Measurements from ENCODE around the gene HSPG2.
"Not testable (repeated sequence)": the region's sequence is repeated elsewhere in the genome, so short reads cannot be mapped to it uniquely, and the experiment has no call there.

Gene HSPG2

DNA sequence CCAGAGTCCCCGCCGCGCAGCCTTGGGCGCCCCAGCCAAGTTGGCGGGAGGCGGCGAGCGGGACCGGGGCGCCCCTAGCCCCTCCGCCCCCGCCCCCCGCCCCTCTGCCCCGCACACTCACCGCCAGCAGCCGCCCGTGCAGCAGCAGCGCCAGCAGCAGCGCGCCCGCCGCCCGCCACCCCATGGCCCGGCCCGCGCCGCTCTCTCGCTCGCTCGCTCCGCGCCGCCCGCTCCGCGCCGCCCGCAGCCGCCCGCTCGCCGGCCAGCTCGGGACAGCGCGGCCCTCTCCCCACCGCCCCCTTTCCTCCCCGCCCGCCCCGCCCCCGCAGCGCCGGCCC, at the start of gene HSPG2:
HSPG2 (minus strand) TSS at position 277 of the 338 bp plus-strand sequence; CDS start at position 184, 93 bp downstream.
- DNase-seq (ENCODE audit: low spot score) = no peak

DNA sequence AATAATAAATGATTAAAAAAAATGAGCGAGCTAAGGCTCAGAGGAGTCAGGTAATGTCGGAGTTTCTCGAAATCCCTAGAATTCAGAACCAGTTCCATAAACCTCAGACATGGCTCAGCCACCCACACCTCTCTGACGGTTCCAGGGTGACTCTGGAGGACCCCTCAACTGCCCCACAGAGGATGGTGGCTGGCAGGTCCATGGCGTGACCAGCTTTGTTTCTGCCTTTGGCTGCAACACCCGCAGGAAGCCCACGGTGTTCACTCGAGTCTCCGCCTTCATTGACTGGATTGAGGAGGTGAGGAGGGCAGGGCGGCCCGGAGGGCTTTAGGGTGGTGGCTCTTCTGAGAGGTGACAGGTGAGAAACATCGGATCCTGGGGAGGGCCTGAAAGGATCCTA, 49.3 kb upstream of the HSPG2 start:
- not testable (repeated sequence) for DNase-seq (ENCODE audit: low spot score)

DNA sequence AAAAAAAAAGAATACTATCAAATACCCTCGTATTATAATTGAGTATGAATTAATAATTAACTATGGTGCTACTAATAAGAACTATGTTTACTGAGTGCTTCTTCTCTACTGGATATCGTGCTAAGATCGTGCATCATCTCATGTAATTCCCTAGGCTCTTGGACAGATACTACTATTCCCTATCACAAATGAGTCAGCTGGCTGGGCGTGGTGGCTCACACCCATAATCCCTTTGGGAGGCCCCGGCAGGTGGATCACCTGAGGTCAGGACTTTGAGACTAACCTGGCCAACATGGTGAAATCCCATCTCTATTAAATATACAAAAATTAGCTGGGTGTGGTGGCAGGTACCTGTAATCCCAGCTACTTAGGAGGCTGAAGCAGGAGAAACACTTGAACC, 48.8 kb upstream of the HSPG2 start:
- DNase-seq (ENCODE audit: low spot score) = not testable (repeated sequence)

DNA sequence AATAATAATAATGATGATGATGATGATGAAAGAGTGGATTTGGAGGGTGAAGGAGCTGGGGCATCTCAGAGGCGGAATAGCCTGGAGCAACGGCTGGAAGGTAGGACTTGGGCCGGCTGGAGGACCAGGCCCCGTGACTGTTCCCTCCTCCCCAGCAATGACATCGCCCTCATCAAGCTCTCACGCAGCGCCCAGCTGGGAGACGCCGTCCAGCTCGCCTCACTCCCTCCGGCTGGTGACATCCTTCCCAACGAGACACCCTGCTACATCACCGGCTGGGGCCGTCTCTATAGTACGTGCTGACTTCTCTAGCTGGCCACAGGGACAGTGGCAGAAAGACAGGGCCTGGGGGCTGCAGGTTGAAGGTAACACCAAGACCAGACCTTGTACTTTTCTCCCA, 46.4 kb upstream of the HSPG2 start:
- not testable (repeated sequence) for DNase-seq (ENCODE audit: low spot score)

DNA sequence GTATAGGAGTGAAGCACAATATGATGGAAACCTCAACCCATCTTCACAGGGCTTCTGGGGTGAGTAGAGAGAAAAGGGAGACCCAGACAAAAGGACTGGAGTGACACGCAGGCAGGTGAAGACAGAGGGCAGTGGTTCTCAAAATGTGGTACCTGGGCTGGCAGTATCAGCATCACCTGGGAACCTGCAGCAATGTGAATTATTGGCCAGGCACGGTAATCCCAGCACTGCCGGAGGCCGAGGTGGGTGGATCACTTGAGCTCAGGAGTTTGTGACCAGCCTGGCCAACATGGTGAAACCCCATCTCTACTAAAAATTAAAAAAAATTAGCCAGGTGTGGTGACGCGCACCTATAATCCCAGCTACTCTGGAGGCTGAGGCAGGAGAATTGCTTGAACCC, 45.0 kb upstream of the HSPG2 start:
- DNase-seq (ENCODE audit: low spot score) = not testable (repeated sequence)

DNA sequence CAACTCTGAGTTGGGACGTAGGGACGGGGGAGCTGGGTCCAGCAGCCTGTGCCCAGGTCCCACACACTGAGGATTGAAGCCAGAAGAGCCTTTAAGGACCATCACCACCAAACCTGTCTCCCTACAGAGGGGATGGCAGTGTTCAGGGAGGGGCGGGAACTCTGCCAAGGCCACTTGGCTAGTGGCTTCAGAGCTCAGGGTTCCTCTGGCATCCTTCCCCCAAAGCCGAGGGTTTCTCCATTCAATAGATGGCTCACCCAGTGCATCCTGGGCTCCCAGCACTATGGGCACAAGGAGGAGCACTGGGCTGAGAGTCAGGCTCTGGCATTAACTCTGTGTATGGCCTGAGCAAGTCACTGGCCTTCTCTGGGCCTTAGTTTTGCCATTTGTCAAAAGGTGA, 44.1 kb upstream of the HSPG2 start:
- not testable (repeated sequence) for DNase-seq (ENCODE audit: low spot score)

DNA sequence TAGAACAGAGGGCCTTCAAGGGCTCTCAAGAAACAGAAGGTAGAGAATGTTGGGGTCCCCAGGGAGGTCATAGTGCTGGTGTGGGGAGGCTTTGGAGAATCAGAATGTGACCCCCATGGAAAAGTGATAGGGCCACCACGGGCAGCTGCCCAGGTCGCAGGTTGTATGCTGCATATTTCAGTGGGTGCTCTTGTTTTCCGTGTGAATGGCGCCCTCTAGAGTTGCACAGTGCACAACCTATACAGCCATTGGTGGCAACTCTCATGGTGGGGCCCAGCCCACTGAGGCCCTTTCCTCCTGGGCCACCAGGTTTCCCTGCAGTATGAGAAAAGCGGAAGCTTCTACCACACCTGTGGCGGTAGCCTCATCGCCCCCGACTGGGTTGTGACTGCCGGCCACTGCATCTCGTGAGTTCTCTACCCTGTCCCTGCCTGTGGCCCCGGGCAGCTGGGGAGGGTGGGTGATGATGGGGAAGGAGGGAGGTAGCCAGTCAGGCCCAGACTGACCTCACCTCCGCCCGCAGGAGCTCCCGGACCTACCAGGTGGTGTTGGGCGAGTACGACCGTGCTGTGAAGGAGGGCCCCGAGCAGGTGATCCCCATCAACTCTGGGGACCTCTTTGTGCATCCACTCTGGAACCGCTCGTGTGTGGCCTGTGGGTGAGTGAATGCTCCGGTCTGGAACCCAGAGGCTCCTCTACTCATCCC, 43.6 kb upstream of the HSPG2 start:
- DNase-seq (ENCODE audit: low spot score) = peak; percentile 28

DNA sequence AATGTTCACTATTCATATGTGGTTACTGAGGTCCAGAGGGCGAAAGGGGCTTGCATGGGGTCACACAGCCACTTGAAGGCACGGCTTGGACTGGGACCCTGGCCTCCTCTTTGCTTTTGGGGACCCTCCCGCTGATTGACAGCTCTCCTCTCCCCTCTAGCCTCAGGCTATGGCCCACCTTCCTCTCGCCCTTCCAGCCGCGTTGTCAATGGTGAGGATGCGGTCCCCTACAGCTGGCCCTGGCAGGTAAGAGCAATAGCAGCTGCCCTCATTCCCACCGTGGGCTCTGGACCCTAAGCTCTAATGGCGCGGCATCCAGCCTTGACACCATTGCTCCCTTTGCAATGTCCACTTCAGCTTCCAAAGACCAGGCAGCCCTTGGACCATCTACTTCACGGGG, 41.1 kb upstream of the HSPG2 start:
- not testable (repeated sequence) for DNase-seq (ENCODE audit: low spot score)

DNA sequence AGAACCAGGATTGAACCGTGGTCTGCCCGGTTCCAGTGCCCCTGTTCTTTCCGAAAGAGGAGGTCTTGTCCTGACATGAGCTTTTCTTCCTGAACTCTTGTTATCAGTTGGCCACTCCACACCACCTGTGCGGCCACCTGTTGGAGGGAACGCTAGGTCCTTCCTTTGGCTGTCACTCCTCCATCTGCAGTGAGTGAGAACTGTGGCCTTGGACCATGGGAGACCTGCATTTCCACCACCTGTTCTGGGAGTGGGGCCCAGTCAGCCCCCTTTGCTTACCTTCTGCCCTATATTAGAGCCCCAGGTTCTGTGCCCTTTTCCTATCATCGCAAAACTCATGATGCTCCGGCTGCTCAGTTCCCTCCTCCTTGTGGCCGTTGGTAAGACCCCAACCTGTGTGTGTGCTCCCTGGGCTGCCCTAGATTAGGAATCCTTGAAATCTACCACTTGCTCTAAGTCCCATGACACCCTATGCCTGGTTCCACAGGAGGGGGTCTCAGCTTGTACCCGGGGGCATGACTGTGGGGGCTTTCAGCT, 39.7 kb upstream of the HSPG2 start, which contains the start of gene CELA3B:
CELA3B (plus strand) TSS at position 320 of the 537 bp plus-strand sequence; CDS start at position 338, 18 bp downstream.
- DNase-seq (ENCODE audit: low spot score) = not testable (repeated sequence)

DNA sequence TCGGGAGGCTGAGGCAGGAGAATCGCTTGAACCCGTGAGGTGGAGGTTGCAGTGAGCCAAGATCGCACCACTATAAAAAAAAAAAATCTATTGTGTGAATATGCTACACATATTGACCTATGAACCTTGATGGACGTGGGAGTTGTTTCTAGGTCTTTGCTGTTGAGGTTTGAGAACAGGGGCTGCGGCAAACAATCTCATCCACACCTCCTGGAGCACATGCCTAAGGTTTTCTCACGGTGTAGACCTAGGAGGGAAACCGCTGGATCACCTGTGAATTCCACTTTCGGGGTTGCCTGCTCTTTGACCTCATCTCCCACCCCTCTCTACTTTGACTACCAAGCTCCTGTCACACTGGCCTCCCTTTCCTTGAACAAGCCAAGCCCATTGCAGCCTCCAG, 38.2 kb upstream of the HSPG2 start:
- not testable (repeated sequence) for DNase-seq (ENCODE audit: low spot score)

DNA sequence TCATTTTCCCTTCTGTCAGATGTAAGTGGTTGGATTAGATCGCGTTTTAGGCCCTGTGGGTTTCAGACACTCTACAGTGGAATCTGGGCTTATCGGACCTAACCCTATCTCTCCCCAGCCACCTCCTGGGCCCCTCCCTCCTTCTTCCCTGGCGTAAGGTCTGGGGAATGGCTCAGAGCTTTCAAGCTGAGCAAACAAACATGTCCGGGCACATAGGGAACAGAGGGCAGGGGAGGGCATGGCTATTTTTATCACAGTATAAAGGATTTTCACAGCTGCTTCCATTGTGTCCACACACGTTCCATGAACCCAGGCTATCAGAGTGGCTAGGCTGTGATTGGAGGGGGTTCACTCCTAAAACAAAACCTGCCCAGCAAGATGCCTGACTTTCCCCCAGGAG, 37.6 kb upstream of the HSPG2 start:
- not testable (repeated sequence) for DNase-seq (ENCODE audit: low spot score)

DNA sequence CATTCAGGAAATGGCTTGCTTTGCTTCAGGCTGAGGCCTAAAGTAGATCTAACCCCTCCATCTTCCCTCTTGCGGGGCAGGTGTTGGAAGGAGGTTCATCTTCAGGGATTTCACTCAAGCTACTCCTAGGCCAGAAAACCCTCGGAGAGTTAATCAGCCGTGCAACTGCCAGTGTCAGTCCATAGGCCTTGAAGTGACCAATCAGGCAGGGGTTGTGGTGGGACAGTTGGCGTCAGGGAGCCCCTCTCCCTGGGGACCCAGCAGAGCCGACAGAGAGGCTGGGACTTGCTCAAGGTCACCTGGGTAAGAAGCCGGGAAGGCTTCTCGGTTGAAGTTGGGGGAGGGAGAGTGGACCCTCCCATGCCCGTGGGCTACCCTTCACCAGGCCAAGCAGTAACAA, 36.8 kb upstream of the HSPG2 start:
- DNase-seq (ENCODE audit: low spot score) = not testable (repeated sequence)

DNA sequence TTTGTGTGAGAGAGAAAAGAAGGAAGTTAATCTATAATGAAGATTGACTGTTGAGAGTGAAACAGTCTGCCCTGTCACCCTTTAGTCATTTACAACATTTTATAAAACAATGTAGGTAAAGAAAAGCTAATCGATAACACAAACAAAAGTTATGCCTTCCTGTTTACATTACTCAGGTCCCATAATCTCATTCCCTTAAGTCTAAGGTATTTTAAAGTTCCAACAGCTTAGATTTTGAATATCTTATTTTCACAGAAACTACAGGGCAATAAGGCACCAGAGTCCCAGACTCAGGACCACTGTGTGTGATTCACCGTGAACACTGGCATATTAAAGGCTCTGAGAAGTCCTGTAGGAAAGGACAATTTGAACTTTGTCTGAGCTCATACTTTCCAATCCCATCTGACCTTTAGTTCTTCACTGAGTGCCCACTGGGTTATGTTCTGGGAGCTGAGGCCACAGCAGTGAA, 35.9 kb upstream of the HSPG2 start:
- DNase-seq (ENCODE audit: low spot score) = not testable (repeated sequence)

DNA sequence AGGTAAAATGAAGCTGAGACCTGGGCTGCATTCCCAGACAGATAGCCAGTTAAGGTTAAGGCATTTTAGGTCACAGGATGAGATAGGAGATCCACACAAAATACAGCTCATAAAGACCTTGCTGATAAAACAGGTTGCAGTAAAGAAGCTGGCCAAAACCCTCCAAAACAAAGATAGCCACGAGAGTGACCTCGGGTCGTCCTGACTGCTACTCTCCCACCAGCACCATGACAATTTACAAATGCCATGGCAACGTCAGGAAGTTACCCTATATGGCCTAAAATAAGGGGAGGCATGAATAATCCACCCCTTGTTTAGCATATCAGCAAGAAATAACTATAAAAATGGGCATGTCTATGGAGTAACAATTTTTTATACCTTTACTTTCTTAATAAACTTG, 33.4 kb upstream of the HSPG2 start:
- DNase-seq (ENCODE audit: low spot score) = not testable (repeated sequence)

DNA sequence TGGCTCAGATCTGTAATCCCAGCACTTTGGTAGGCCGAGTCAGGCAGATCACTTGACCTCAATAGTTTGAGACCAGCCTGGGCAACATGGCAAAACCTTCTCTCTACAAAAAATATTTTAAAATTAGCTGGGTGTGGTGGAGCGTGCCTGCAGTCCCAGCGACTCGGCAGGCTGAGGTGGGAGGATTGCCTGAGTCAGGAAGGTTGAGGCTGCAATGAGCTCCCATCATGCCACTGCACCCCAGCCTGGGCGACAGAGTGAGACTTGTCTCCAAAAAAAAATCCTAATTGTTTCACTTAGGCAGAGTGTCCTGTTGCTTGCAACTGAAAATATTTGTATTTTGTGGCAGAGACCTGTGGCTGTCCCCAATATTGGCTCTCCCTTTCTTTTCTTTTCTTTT, 32.0 kb upstream of the HSPG2 start:
- not testable (repeated sequence) for DNase-seq (ENCODE audit: low spot score)

DNA sequence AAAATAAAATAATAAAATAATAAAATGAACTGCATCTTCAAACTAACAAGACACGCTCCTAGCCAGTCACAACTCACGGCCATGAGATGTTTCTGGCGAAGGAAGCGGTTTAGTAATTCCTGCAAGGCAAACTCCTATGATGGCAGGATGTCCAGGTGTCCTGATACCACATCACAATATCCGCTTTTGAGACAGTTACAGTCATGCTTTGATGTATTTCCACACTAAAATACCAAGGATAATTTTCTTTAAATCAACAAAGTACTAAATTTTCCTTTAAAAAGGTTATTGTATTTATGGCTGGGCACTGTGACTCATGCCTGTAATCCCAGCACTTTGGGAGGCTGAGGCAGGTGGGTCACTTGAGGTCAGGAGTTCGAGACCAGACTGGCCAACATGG, 30.1 kb upstream of the HSPG2 start:
- DNase-seq (ENCODE audit: low spot score) = not testable (repeated sequence)

DNA sequence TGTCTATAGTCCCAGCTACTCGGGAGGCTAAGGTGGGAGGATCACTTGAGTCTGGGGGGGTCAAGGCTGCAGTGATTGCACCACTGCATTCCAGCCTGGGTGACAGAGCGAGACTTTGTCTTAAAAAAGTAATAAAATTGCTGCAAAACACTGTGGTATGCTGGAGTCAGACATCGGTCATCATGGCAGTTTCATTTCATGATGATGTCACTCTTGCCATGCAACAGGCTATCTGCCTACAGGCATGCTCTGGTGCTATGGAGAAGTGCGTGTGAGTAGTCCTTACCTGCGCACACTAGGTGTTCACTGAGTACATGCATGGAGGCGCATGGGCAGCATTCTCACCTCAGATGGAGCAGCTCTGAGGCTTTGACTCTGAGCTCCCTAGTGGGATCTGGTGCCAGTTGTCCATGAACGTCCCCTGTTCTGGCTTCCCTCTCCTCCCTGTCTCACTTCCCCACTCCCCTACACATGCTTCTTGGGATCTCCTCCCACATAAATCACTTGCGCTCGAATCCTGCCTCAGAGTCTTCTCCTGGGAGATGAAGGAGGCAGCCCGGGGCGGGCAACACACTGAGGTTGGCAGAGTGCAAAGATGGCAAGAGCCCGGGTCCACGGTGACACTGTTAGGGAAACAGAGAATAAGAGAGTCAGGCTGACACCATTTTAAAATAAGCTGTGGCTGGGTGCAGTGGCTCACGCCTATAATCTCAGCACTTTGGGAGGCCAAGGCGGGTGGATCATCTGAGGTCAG, 29.3 kb upstream of the HSPG2 start:
- DNase-seq (ENCODE audit: low spot score) = no peak

DNA sequence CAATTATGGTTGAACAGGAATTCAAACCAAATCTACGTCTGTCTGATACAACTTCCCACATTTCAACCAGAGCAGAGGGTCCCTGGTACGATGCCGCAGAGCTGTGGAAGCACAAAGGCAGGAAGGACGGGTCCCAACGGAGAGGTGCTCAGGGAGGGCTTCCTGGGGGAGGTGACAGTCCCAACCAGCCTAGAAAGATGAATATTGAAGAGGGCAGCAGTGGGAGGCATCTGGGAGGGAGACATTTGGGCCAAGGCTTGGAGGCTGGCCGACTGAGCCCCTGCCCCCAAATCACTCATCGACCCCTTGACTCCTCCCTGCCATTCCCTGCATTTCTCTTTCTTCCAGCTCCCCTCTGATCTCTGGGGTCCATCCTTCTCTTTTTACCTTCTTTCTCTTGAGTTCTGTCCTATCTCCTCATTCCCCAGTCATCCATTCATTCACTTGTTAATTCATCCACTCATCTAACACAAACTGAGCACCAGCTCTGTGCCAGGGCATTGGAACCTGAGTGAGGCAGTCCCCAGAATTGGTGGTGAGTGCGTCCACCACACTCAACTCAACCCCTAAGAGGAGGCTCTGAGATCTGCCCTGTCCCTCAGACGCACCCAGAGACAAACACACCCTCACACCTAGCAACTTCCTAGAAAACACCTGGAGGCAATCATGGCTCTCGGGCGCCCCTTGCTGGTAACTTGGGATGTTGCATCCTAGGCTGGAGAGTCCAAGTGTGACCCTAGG, 26.5 kb upstream of the HSPG2 start:
- DNase-seq (ENCODE audit: low spot score) = peak; percentile 86

DNA sequence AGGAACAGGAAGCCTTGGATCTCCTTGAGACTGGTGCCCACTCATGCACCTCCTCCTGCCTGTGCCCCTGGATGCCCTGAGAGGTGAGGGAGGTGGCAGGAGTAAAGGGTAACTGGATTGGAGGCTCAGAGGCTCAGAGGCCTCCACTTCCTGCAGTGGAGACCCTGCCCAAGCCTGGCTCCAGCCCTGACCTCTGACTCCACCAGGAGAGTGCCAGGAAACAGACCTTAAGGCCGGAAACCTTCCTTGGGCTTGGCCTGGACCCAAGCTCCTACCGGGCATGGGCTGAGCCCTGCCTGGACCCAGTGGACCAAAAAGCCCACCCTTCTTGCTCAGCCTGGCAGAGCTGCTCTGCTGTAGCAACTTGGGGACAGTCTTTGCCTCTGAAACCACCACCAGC, 24.7 kb upstream of the HSPG2 start:
- DNase-seq (ENCODE audit: low spot score) = no peak

DNA sequence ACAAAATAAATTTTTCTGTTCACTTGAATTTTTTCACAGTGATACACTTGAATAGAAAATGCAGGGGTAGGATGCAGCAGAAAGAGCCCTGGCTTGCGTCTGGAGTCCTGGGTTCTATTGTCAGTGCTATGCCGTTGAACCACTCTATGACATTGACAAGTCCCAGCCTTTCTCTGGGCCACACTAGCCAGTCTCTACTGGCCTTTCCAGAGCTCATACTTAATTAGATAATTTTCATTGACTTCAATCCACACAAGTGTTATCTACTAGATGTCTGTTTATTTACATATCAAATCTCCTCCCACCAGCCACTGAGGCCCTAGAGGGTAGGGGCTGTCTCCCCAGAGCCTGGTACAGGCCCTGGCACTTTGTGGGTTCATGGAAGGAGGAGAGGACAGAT, 24.2 kb upstream of the HSPG2 start:
- DNase-seq (ENCODE audit: low spot score) = no peak

DNA sequence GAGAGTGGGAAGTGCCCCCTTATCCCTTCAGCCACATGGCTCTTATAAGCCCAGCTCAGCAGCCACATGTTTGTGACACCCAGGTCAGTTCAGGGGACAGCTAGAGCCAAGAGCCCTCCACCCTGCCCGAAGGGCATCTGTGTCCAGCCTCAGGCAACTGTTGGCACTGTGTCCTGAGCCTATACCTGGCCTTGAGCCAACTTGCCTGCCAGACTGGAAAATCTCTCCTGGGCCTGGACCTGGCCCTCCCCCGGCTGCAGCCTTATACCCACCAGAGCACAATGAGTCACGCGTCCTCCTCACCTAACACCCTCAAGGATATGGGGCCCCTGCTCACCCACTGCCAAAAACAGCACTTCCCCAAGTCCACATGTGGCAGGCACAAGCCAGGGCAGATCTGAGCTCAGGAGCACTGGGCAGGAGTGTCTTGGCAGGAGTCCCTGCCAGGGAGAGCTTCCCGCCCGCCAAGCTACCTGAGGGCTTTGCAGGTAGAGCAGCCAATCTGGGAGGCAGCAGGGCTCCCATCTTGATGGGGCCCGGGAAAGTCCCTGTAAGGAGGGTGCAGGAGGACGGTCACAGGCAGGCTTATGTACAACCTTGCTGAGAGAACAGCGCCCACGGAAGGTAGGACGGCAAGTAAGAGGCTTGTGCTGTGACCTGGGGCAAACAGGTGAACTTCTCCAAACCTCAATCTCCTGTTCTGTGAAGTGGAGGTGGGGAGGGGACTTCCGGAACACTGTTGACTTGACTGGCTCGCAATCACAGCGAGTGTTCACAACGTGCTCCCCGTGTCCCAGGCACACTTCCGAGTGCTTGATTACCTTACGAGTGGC, 19.8 kb upstream of the HSPG2 start:
- DNase-seq (ENCODE audit: low spot score) = no peak
